Fibroblast of lung (primary cell): ENCODE results near the gene WNT8A. TPM values are rescaled to one million over a fixed set of nuclear protein-coding genes. Genes with fewer than 3 reads are reported as not detected.

Experiments used
- DNase-seq, 2 donors: peaks; one replicate each; pipeline versions ENCODE4 v3.0.0 to v3.0.0-alpha.2; 2010; ENCODE audit warnings: low read depth in 2 of 2
- H2AFZ ChIP-seq: 2 replicates; pipeline ENCODE4 v1.5.1; 2012; ENCODE audit warnings: low read length, control low read depth, inconsistent platforms
- H3K27ac ChIP-seq: 2 replicates; pipeline ENCODE4 v1.5.1; 2011; ENCODE audit warnings: low read length, control low read depth; ENCODE audit not compliant: insufficient read depth
- H3K27me3 ChIP-seq: 2 replicates; pipeline ENCODE4 v1.5.1; 2011; ENCODE audit warnings: mild to moderate bottlenecking, low read length; ENCODE audit not compliant: control insufficient read depth, insufficient read depth
- H3K36me3 ChIP-seq: 2 replicates; pipeline ENCODE4 v1.5.1; 2011; ENCODE audit warnings: low read length; ENCODE audit not compliant: control insufficient read depth, insufficient read depth
- H3K4me1 ChIP-seq: 2 replicates; pipeline ENCODE4 v1.5.1; 2011; ENCODE audit warnings: low read length; ENCODE audit not compliant: control insufficient read depth, insufficient read depth; ENCODE audit errors: extremely low read depth
- H3K4me2 ChIP-seq: 2 replicates; pipeline ENCODE4 v1.5.1; 2011; ENCODE audit warnings: low read length, control low read depth; ENCODE audit not compliant: insufficient read depth; ENCODE audit errors: extremely low read depth
- H3K4me3 ChIP-seq, 4 experiments: fragments of 200-600 bp in 1 of 4; sonication (generic) in 1 of 4; replicated peaks in 1 of 4; 2 replicates each; pipeline ENCODE4 v1.5.1; 2011 to 2016; ENCODE audit warnings: low read length in 4 of 4, low read depth in 3 of 4, mild to moderate bottlenecking in 3 of 4, control low read depth in 2 of 4, inconsistent platforms in 1 of 4, mixed read lengths in 1 of 4; ENCODE audit not compliant: insufficient read depth in 1 of 4; ENCODE audit errors: control extremely low read depth in 1 of 4
- H3K79me2 ChIP-seq: 2 replicates; pipeline ENCODE4 v1.5.1; 2012; ENCODE audit warnings: mild to moderate bottlenecking, low read length, inconsistent platforms; ENCODE audit not compliant: control insufficient read depth, insufficient read depth
- H3K9ac ChIP-seq: 2 replicates; pipeline ENCODE4 v1.5.1; 2011; ENCODE audit warnings: mild to moderate bottlenecking, low read length, control low read depth; ENCODE audit not compliant: insufficient read depth
- H3K9me3 ChIP-seq: 2 replicates; pipeline ENCODE4 v1.5.1; 2012; ENCODE audit warnings: low read depth, low read length; ENCODE audit not compliant: control insufficient read depth, insufficient read depth
- H4K20me1 ChIP-seq: 2 replicates; pipeline ENCODE4 v1.5.1; 2011; ENCODE audit warnings: low read length; ENCODE audit not compliant: control insufficient read depth, insufficient read depth; ENCODE audit errors: extremely low read depth
- CTCF ChIP-seq, 2 donors: IDR thresholded peaks in 1 of 2; conservative IDR thresholded peaks in 1 of 2; 1 replicate in 1 of 2; 2 replicates in 1 of 2; pipeline ENCODE4 v1.5.1; 2011 to 2012; ENCODE audit warnings: low read length in 2 of 2, control low read depth in 1 of 2, inconsistent platforms in 1 of 2, low read depth in 1 of 2, mild to moderate bottlenecking in 1 of 2
- EZH2 ChIP-seq: IDR thresholded peaks from 2 replicates; pipeline ENCODE4 v1.5.1; 2012; ENCODE audit warnings: low read length, control low read depth, mild to moderate bottlenecking; ENCODE audit errors: missing control alignments
- polyA plus RNA-seq, 2 donors: library from polyadenylated mRNA; depleted of rRNA in 1 of 2; stranded (reverse) in 1 of 2; unstranded in 1 of 2; fragments of >200 nt; gene quantifications; 2 replicates each; pipeline ENCODE4 v1.2.1, GENCODE V29; 2011 to 2012; ENCODE audit warnings: missing spikeins in 1 of 2
- total RNA-seq: library from RNA; depleted of rRNA; stranded (reverse); fragments of >200 nt; gene quantifications from 2 replicates; pipeline ENCODE4 v1.2.1, GENCODE V29; 2014

Gene WNT8A
- total and polyA plus RNA-seq, 2 donors (not counting 1 experiment from before 2014, with no cell fraction given): not detected

- Histone ChIP-seq H3K27ac (no peak within 1 kb of the TSS), H3K4me2 (peak within 1 kb of the TSS; percentile 80), H3K4me3 (peak within 1 kb of the TSS; percentile 43 to 82 (median 61)), H4K20me1 (no peaks in the 10 kb centered on the region), H3K4me1 (no peaks in the 10 kb centered on the region), H3K36me3 (no peaks in the 10 kb centered on the region), H3K27me3 (no peaks in the 10 kb centered on the region), H3K79me2 (no peaks in the 10 kb centered on the region), H2AFZ (peak within 1 kb of the TSS; percentile 83), H3K9ac (no peak within 1 kb of the TSS), H3K9me3 (no peaks in the 10 kb centered on the region)
- no peak for TF ChIP-seq EZH2
- no peak for TF ChIP-seq CTCF (conservative IDR thresholded peaks at IDR 0.05 in 1 of 2, IDR thresholded peaks at IDR 0.05 in 1 of 2; ENCODE audit: low read depth in 1 of 2, low read length in 2 of 2)
- DNase-seq: peak; percentile 79 to 80
Observed at GRCh38 chr5:138138949-138139780, 55.3 kb downstream of the WNT8A start, which contains the start of gene NME5. TSS of gene NME5 (minus strand) at chr5:138139428. CDS start at chr5:138138780, 648 bp downstream.

GRCh38 chr5:138139781-138140090, 55.9 kb downstream of the WNT8A start:
- no peak overlapping the region for H3K27ac ChIP-seq
- DNase-seq: no peak
- H3K36me3 ChIP-seq: no peaks in the 10 kb centered on the region
- H4K20me1 ChIP-seq: no peaks in the 10 kb centered on the region
- H2AFZ ChIP-seq: no peak overlapping the region
- H3K4me3 ChIP-seq: peak overlapping the region in 2 of 4 experiments; percentile 65 to 82
- H3K4me1 ChIP-seq: no peaks in the 10 kb centered on the region
- no peaks in the 10 kb centered on the region for H3K9me3 ChIP-seq
- H3K4me2 ChIP-seq: no peak overlapping the region
- no peak overlapping the region for H3K9ac ChIP-seq
- TF ChIP-seq CTCF (conservative IDR thresholded peaks at IDR 0.05 in 1 of 2, IDR thresholded peaks at IDR 0.05 in 1 of 2; ENCODE audit: low read depth in 1 of 2, low read length in 2 of 2): no peak
- TF ChIP-seq EZH2: no peak
- no peaks in the 10 kb centered on the region for H3K79me2 ChIP-seq
- no peaks in the 10 kb centered on the region for H3K27me3 ChIP-seq

DNA sequence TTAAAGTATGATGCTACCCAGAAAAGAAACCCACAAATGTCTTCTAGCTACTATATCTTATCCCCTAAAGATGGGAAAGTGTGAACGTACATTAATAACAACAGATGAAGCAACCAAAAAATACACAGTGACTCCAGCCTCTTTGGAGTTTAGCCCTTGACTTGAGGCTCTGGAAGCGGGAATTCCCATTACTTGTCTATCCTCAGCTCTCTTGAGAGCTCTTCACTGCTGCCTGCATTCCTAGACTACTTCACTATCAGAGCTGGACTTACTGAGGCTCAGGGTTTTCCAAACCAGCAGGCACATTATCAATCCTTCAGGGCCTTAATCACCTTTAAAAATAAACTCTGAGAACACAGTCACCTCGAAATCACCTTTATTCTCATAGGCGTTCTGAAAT, 56.4 kb downstream of the WNT8A start:
- Histone ChIP-seq H3K4me2 (no peak overlapping the region), H3K9ac (no peak overlapping the region), H3K27ac (no peak overlapping the region), H3K36me3 (no peaks in the 10 kb centered on the region), H3K4me3 (no peak overlapping the region), H3K4me1 (no peaks in the 10 kb centered on the region), H3K9me3 (no peaks in the 10 kb centered on the region), H3K27me3 (no peaks in the 10 kb centered on the region), H3K79me2 (no peaks in the 10 kb centered on the region), H4K20me1 (no peaks in the 10 kb centered on the region), H2AFZ (no peak overlapping the region)
- DNase-seq: no peak
- no peak for TF ChIP-seq EZH2
- no peak for TF ChIP-seq CTCF (conservative IDR thresholded peaks at IDR 0.05 in 1 of 2, IDR thresholded peaks at IDR 0.05 in 1 of 2; ENCODE audit: low read depth in 1 of 2, low read length in 2 of 2)

Other genes starting within 250 kb of the WNT8A start
- not detected in 2 replicates for gene MYOT, start 216.2 kb upstream of the WNT8A start, total RNA-seq
- not detected in 2 replicates for gene MYOT, start 216.2 kb upstream of the WNT8A start, polyA plus RNA-seq
- gene PKD2L2, start 194.6 kb upstream of the WNT8A start, total RNA-seq: 0.26 TPM in 1 of 2 replicates, not detected in the other
- not detected in 2 replicates for gene PKD2L2, start 194.6 kb upstream of the WNT8A start, polyA plus RNA-seq
- 19.8 and 25.1 TPM in 2 replicates for gene FAM13B, start 51.0 kb upstream of the WNT8A start, total RNA-seq
- gene FAM13B, start 51.0 kb upstream of the WNT8A start, polyA plus RNA-seq: 19.2 and 20.7 TPM in 2 replicates
- gene NME5, start 55.4 kb downstream of the WNT8A start, total RNA-seq: 2.5 and 3.3 TPM in 2 replicates
- 1.2 and 1.8 TPM in 2 replicates for gene NME5, start 55.4 kb downstream of the WNT8A start, polyA plus RNA-seq
- gene BRD8, start 94.6 kb downstream of the WNT8A start, total RNA-seq: 38.5 and 47.4 TPM in 2 replicates
- 52.1 and 62.2 TPM in 2 replicates for gene BRD8, start 94.6 kb downstream of the WNT8A start, polyA plus RNA-seq
- gene KIF20A, start 95.1 kb downstream of the WNT8A start, total RNA-seq: 1.8 and 23.8 TPM in 2 replicates
- 17.4 and 68.7 TPM in 2 replicates for gene KIF20A, start 95.1 kb downstream of the WNT8A start, polyA plus RNA-seq
- 21.3 and 26.8 TPM in 2 replicates for gene CDC23, start 129.3 kb downstream of the WNT8A start, total RNA-seq
- gene CDC23, start 129.3 kb downstream of the WNT8A start, polyA plus RNA-seq: 28.8 and 31.8 TPM in 2 replicates
- not detected in 2 replicates for gene GFRA3, start 190.6 kb downstream of the WNT8A start, total RNA-seq
- gene GFRA3, start 190.6 kb downstream of the WNT8A start, polyA plus RNA-seq: not detected in 2 replicates
- 0.26 and 3.0 TPM in 2 replicates for gene CDC25C, start 247.8 kb downstream of the WNT8A start, total RNA-seq
- 2.4 and 9.9 TPM in 2 replicates for gene CDC25C, start 247.8 kb downstream of the WNT8A start, polyA plus RNA-seq